ENCODE measurements around the gene ATP1A3. TPM values are rescaled to one million over a fixed set of nuclear protein-coding genes. Genes with fewer than 3 reads are reported as not detected.
A peak's percentile ranks its signal among the peaks of the same experiment; 100 is the strongest.

The ATP1A3 gene
- total and polyA plus RNA-seq, 2 of the 13 experiments (the other 11 are each of a cell fraction or from before 2014, with no cell fraction given): 0.01 to 0.04 TPM

GRCh38 chr19:41918653-41919244, 75.3 kb downstream of the ATP1A3 start:
- no peaks in the 10 kb centered on the region for H3K36me3 ChIP-seq (replicated peaks in 1 of 2; ENCODE audit: control insufficient read depth in 1 of 2, insufficient read depth in 2 of 2, low read length in 2 of 2)
- TF ChIP-seq ZBTB1 (CRISPR knock-in tag; IDR thresholded peaks at IDR 0.05; ENCODE audit: borderline replicate concordance) (no peak), RORA (CRISPR knock-in tag; IDR thresholded peaks at IDR 0.05) (no peak), ZNF512 (CRISPR knock-in tag; IDR thresholded peaks at IDR 0.05) (no peak), USF2 (IDR thresholded peaks at IDR 0.05; ENCODE audit: low read depth, low read length) (no peak), USF2 (CRISPR knock-in tag; IDR thresholded peaks at IDR 0.05; ENCODE audit: borderline replicate concordance) (no peak), ZNF333 (CRISPR knock-in tag; IDR thresholded peaks at IDR 0.05; ENCODE audit: borderline replicate concordance) (no peak), TEAD2 (CRISPR knock-in tag; IDR thresholded peaks at IDR 0.05) (no peak), GABPB1 (CRISPR knock-in tag; IDR thresholded peaks at IDR 0.05) (no peak), GPN1 (CRISPR knock-in tag; IDR thresholded peaks at IDR 0.05; ENCODE audit: borderline replicate concordance) (no peak), YEATS4 (CRISPR knock-in tag; IDR thresholded peaks at IDR 0.05; ENCODE audit: borderline replicate concordance) (no peak), ZNF136 (CRISPR knock-in tag; IDR thresholded peaks at IDR 0.05; ENCODE audit: low read depth) (no peak), ADNP (CRISPR knock-in tag; IDR thresholded peaks at IDR 0.05) (no peak), ZNF879 (CRISPR knock-in tag; IDR thresholded peaks at IDR 0.05) (no peak), ZNF790 (CRISPR knock-in tag; IDR thresholded peaks at IDR 0.05; ENCODE audit: borderline replicate concordance) (no peak), GATA4 (IDR thresholded peaks at IDR 0.05; ENCODE audit: borderline replicate concordance, low read depth) (no peak), TCF12 (IDR thresholded peaks at IDR 0.05) (no peak), TCF12 (CRISPR knock-in tag; IDR thresholded peaks at IDR 0.05) (no peak), IKZF4 (CRISPR knock-in tag; IDR thresholded peaks at IDR 0.05; ENCODE audit: borderline replicate concordance, low read depth, not compliant biosample characterization) (no peak), KLF11 (CRISPR knock-in tag; IDR thresholded peaks at IDR 0.05) (no peak), DPF2 (CRISPR knock-in tag; IDR thresholded peaks at IDR 0.05; ENCODE audit: borderline replicate concordance, low read depth) (no peak), ZNF232 (CRISPR knock-in tag; IDR thresholded peaks at IDR 0.05; ENCODE audit: borderline replicate concordance) (no peak)
- TF ChIP-seq, protein P1, sequence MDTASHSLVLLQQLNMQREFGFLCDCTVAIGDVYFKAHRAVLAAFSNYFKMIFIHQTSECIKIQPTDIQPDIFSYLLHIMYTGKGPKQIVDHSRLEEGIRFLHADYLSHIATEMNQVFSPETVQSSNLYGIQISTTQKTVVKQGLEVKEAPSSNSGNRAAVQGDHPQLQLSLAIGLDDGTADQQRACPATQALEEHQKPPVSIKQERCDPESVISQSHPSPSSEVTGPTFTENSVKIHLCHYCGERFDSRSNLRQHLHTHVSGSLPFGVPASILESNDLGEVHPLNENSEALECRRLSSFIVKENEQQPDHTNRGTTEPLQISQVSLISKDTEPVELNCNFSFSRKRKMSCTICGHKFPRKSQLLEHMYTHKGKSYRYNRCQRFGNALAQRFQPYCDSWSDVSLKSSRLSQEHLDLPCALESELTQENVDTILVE (CRISPR knock-in tag; IDR thresholded peaks at IDR 0.05): no peak
- no peaks in the 10 kb centered on the region for H3K9me3 ChIP-seq (ENCODE audit: low read length)
- no peak overlapping the region for H2AFZ ChIP-seq (ENCODE audit: low read length)
- no peak overlapping the region for H3K27ac ChIP-seq (ENCODE audit: extremely low read length, insufficient read depth, low read length)
- no peak overlapping the region for H3K4me2 ChIP-seq (ENCODE audit: low read depth, low read length)
- FAIRE-seq: peak; percentile 8
- no peaks in the 10 kb centered on the region for H3K4me1 ChIP-seq (ENCODE audit: insufficient read depth, low read length)
- CTCF ChIA-PET (ENCODE audit: low intra/inter-chr PET ratio, low total read pairs): no interaction called here
- peaks cover 4 to 37% of the 10 kb centered on the region in 2 experiments for H3K27me3 ChIP-seq (ENCODE audit: control insufficient read depth in 1 of 2, insufficient read depth in 2 of 2, low read length in 2 of 2)
- ATAC-seq: no peak
- no peaks in the 10 kb centered on the region for H3K79me2 ChIP-seq (ENCODE audit: insufficient read depth, low read length)
- H4K20me1 ChIP-seq (ENCODE audit: insufficient read depth, low read length): no peaks in the 10 kb centered on the region
- intact Hi-C loops (cut with micrococcal nuclease; ENCODE audit: unreplicated experiment): no loop called here
- in situ Hi-C loops (cut with HindIII; ENCODE audit: extremely low pct_ligation_motif_present, low pct_unique_long_range_greater_than_20kb): no loop called here
- BruUV-seq (replicated peaks): no TSS peak
- 51% methylated on average over 5 of the region's 5 CpGs for WGBS (ENCODE audit: low lambda C conversion rate)
- no peak overlapping the region for H3K4me3 ChIP-seq (replicated peaks in 1 of 3; ENCODE audit: insufficient read depth in 1 of 3, low read depth in 2 of 3, low read length in 3 of 3)
- DNase-seq (ENCODE audit: low spot score): no peak
- no peak overlapping the region for H3K9ac ChIP-seq (ENCODE audit: insufficient read depth, low read depth, low read length)
- POLR2A ChIA-PET: no interaction called here

Measured in HepG2 (cell line).